Measurements from ENCODE around the gene PABPN1L. TPM values are rescaled to one million over a fixed set of nuclear protein-coding genes. Genes with fewer than 3 reads are reported as not detected.

The PABPN1L gene
- total and polyA plus RNA-seq, 2 experiments from 2014 or later, result not detected

GRCh38 chr16:88818575-88818874 is 47.9 kb downstream of the PABPN1L start:
- Histone ChIP-seq H2AFZ (no peak overlapping the region), H3K27ac (ENCODE audit: low read depth) (no peak overlapping the region), H3K79me2 (replicated peaks; ENCODE audit: insufficient read depth) (no peaks in the 10 kb centered on the region), H3K4me2 (no peak overlapping the region), H4K20me1 (replicated peaks; ENCODE audit: insufficient read depth) (no peaks in the 10 kb centered on the region), H3K27me3 (ENCODE audit: insufficient read depth) (no peaks in the 10 kb centered on the region), H3K4me3 (no peak overlapping the region), H3K9me2 (ENCODE audit: insufficient read depth) (no peaks in the 10 kb centered on the region), H3K36me3 (ENCODE audit: insufficient read depth) (no peaks in the 10 kb centered on the region), H3F3A (replicated peaks; ENCODE audit: low read depth) (no peaks in the 10 kb centered on the region), H3K4me1 (ENCODE audit: insufficient read depth) (no peaks in the 10 kb centered on the region)
- no peak overlapping the region for H3K4me3 Mint-ChIP-seq
- no peak overlapping the region for H3K27ac Mint-ChIP-seq
- H3K27me3 Mint-ChIP-seq (ENCODE audit: insufficient read depth, low read depth, poor library complexity), result peaks cover 6% of the 10 kb centered on the region
- DNase-seq (ENCODE audit: low spot score) (no peak), ATAC-seq (no peak)
- peaks cover 9% of the 10 kb centered on the region; the same call in 1 of the 3 replicates for H3K4me1 Mint-ChIP-seq
- TF ChIP-seq EZH2phosphoT487 (IDR thresholded peaks at IDR 0.05; ENCODE audit: unreplicated experiment) (no peak), CREB1 (CRISPR knock-in tag; IDR thresholded peaks at IDR 0.05; ENCODE audit: low read depth) (no peak), POLR2AphosphoS5 (IDR thresholded peaks at IDR 0.05; ENCODE audit: low read depth) (no peak), ZNF462 (CRISPR knock-in tag; IDR thresholded peaks at IDR 0.05) (no peak), ZNF331 (CRISPR knock-in tag; IDR thresholded peaks at IDR 0.05; ENCODE audit: low read depth) (no peak), ETS1 (IDR thresholded peaks at IDR 0.05) (no peak), NANOG (IDR thresholded peaks at IDR 0.05; ENCODE audit: borderline replicate concordance) (no peak), JUNB (IDR thresholded peaks at IDR 0.05; ENCODE audit: unreplicated experiment) (no peak), ZNF114 (CRISPR knock-in tag; IDR thresholded peaks at IDR 0.05) (no peak), STAT1 (IDR thresholded peaks at IDR 0.05; ENCODE audit: unreplicated experiment) (no peak), EZH2 (IDR thresholded peaks at IDR 0.05; ENCODE audit: low read depth, unreplicated experiment) (no peak), CTCF (conservative IDR thresholded peaks at IDR 0.05; ENCODE audit: low read depth in 2 of 2) (no peak), REST (IDR thresholded peaks at IDR 0.05; ENCODE audit: unreplicated experiment) (no peak)
- H3K36me3 Mint-ChIP-seq (ENCODE audit: low read depth), result peaks cover 3% of the 10 kb centered on the region; the same call in 2 of the 3 replicates
- H3K9me3 Mint-ChIP-seq, result no peaks in the 10 kb centered on the region; the same call in 2 of the 3 replicates

All from GM23338 (cell line).